ENCODE data around the gene SH3PXD2A. TPM values are rescaled to one million over a fixed set of nuclear protein-coding genes. Genes with fewer than 3 reads are reported as not detected.
A peak's percentile ranks its signal among the peaks of the same experiment; 100 is the strongest.
"Not testable (repeated sequence)": the region's sequence is repeated elsewhere in the genome, so short reads cannot be mapped to it uniquely, and the experiment has no call there.

SH3PXD2A gene
- total RNA-seq, 2 experiments from 2014 or later: 12.4 to 14.5 TPM

GRCh38 chr10:103745341-103746247 is 109.8 kb downstream of the SH3PXD2A start:
- no peak overlapping the region for H3K4me3 Mint-ChIP-seq
- H3K27me3 Mint-ChIP-seq: no peaks in the 10 kb centered on the region
- no peaks in the 10 kb centered on the region for H3K9me3 Mint-ChIP-seq (ENCODE audit: low read depth)
- peak overlapping the region; percentile 47 for H3K27ac Mint-ChIP-seq
- no peaks in the 10 kb centered on the region for H3K36me3 Mint-ChIP-seq
- peak; percentile 65 for ATAC-seq
- H3K4me1 Mint-ChIP-seq: peaks cover 43% of the 10 kb centered on the region
- peak; percentile 75 for DNase-seq
- CTCF ChIA-PET: interaction anchor here (1.5 to 3.0 kb wide), 2 partner anchors 13 to 20 kb away, joined by 6 to 8 read pairs; no protein-coding TSS in a partner anchor

- Mint-ChIP-seq H3K36me3 (no peaks in the 10 kb centered on the region), H3K4me1 (peaks cover 30% of the 10 kb centered on the region), H3K27me3 (no peaks in the 10 kb centered on the region), H3K4me3 (no peak overlapping the region), H3K9me3 (ENCODE audit: low read depth) (no peaks in the 10 kb centered on the region), H3K27ac (no peak overlapping the region)
- CTCF ChIA-PET: interaction anchor here (1.5 kb wide), 1 partner anchor 11 kb away, joined by 4 read pairs; no protein-coding TSS in a partner anchor
- DNase-seq (no peak), ATAC-seq (no peak)
Observed at GRCh38 chr10:103742824-103743223, 112.6 kb downstream of the SH3PXD2A start.

GRCh38 chr10:103740611-103741010 is 114.8 kb downstream of the SH3PXD2A start:
- Mint-ChIP-seq H3K27me3 (peaks cover 4% of the 10 kb centered on the region), H3K27ac (no peak overlapping the region), H3K9me3 (ENCODE audit: low read depth) (no peaks in the 10 kb centered on the region), H3K4me3 (no peak overlapping the region), H3K36me3 (no peaks in the 10 kb centered on the region), H3K4me1 (peaks cover 11% of the 10 kb centered on the region)
- ATAC-seq (no peak), DNase-seq (no peak)
- CTCF ChIA-PET: interaction anchor here (1.1 to 1.6 kb wide), 2 partner anchors 29 to 111 kb away, joined by 3 read pairs; no protein-coding TSS in a partner anchor

GRCh38 chr10:103739039-103739764 is 116.2 kb downstream of the SH3PXD2A start:
- CTCF ChIA-PET: interaction anchor here (1.6 kb wide), 1 partner anchor 27 kb away, joined by 3 read pairs; no protein-coding TSS in a partner anchor
- ATAC-seq: no peak
- Mint-ChIP-seq H3K4me1 (no peaks in the 10 kb centered on the region), H3K27me3 (peaks cover 7% of the 10 kb centered on the region), H3K9me3 (ENCODE audit: low read depth) (no peaks in the 10 kb centered on the region), H3K36me3 (no peaks in the 10 kb centered on the region), H3K4me3 (no peak overlapping the region), H3K27ac (no peak overlapping the region)
- DNase-seq: no peak

- no peak overlapping the region for H3K4me3 Mint-ChIP-seq
- CTCF ChIA-PET: interaction anchor here (1.0 to 1.1 kb wide), 2 partner anchors 9 to 25 kb away, joined by 3 to 9 read pairs; no protein-coding TSS in a partner anchor
- ATAC-seq (no peak), DNase-seq (no peak)
- H3K27me3 Mint-ChIP-seq: peaks cover 12% of the 10 kb centered on the region
- no peaks in the 10 kb centered on the region for H3K4me1 Mint-ChIP-seq
- H3K9me3 Mint-ChIP-seq (ENCODE audit: low read depth): no peaks in the 10 kb centered on the region
- no peaks in the 10 kb centered on the region for H3K36me3 Mint-ChIP-seq
- H3K27ac Mint-ChIP-seq: no peak overlapping the region
Observed at GRCh38 chr10:103737735-103738367, 117.5 kb downstream of the SH3PXD2A start.

GRCh38 chr10:103736763-103737162 is 118.6 kb downstream of the SH3PXD2A start:
- Mint-ChIP-seq H3K9me3 (ENCODE audit: low read depth) (no peaks in the 10 kb centered on the region), H3K4me1 (no peaks in the 10 kb centered on the region), H3K27me3 (peaks cover 12% of the 10 kb centered on the region), H3K27ac (no peak overlapping the region), H3K36me3 (no peaks in the 10 kb centered on the region), H3K4me3 (no peak overlapping the region)
- no peak for DNase-seq
- peak; percentile 42 for ATAC-seq
- CTCF ChIA-PET: interaction anchor here (1.1 to 1.8 kb wide), 2 partner anchors 24 to 118 kb away, joined by 4 to 9 read pairs; no protein-coding TSS in a partner anchor

- Mint-ChIP-seq H3K4me1 (no peaks in the 10 kb centered on the region), H3K27me3 (peaks cover 12% of the 10 kb centered on the region), H3K27ac (no peak overlapping the region), H3K9me3 (ENCODE audit: low read depth) (no peaks in the 10 kb centered on the region), H3K36me3 (no peaks in the 10 kb centered on the region), H3K4me3 (no peak overlapping the region)
- CTCF ChIA-PET: interaction anchor here (1.8 kb wide), 1 partner anchor 118 kb away, joined by 4 read pairs; no protein-coding TSS in a partner anchor
- DNase-seq (no peak), ATAC-seq (no peak)
Observed at GRCh38 chr10:103736044-103736443, 119.3 kb downstream of the SH3PXD2A start.

- Mint-ChIP-seq H3K4me1 (no peaks in the 10 kb centered on the region), H3K27me3 (peaks cover 12% of the 10 kb centered on the region), H3K9me3 (ENCODE audit: low read depth) (no peaks in the 10 kb centered on the region), H3K27ac (no peak overlapping the region), H3K36me3 (no peaks in the 10 kb centered on the region), H3K4me3 (no peak overlapping the region)
- no peak for ATAC-seq
- CTCF ChIA-PET: interaction anchor here (2.1 to 2.7 kb wide), 2 partner anchors 20 to 46 kb away, joined by 5 to 9 read pairs; no protein-coding TSS in a partner anchor
- no peak for DNase-seq
Observed at GRCh38 chr10:103734731-103735130, 120.6 kb downstream of the SH3PXD2A start.

GRCh38 chr10:103733045-103733419 is 122.3 kb downstream of the SH3PXD2A start:
- ATAC-seq: no peak
- Mint-ChIP-seq H3K36me3 (no peaks in the 10 kb centered on the region), H3K27me3 (peaks cover 12% of the 10 kb centered on the region), H3K9me3 (ENCODE audit: low read depth) (no peaks in the 10 kb centered on the region), H3K4me3 (no peak overlapping the region), H3K4me1 (no peaks in the 10 kb centered on the region), H3K27ac (no peak overlapping the region)
- CTCF ChIA-PET: interaction anchor here (1.1 to 2.7 kb wide), 5 partner anchors 20 to 119 kb away, joined by 3 to 9 read pairs (median 5); no protein-coding TSS in a partner anchor
- no peak for DNase-seq

- DNase-seq: no peak
- Mint-ChIP-seq H3K36me3 (no peaks in the 10 kb centered on the region), H3K27me3 (peaks cover 12% of the 10 kb centered on the region), H3K4me3 (no peak overlapping the region), H3K27ac (no peak overlapping the region), H3K9me3 (ENCODE audit: low read depth) (no peaks in the 10 kb centered on the region), H3K4me1 (no peaks in the 10 kb centered on the region)
- CTCF ChIA-PET: interaction anchor here (1.1 to 2.7 kb wide), 7 partner anchors 20 to 120 kb away, joined by 3 to 9 read pairs (median 4); no protein-coding TSS in a partner anchor
- ATAC-seq: no peak
Observed at GRCh38 chr10:103732339-103733044, 122.9 kb downstream of the SH3PXD2A start.

- CTCF ChIA-PET: interaction anchor here (1.1 to 1.2 kb wide), 2 partner anchors 49 to 51 kb away, joined by 3 to 4 read pairs; no protein-coding TSS in a partner anchor
- no peak overlapping the region for H3K4me3 Mint-ChIP-seq
- peaks cover 8% of the 10 kb centered on the region for H3K27me3 Mint-ChIP-seq
- H3K27ac Mint-ChIP-seq: no peak overlapping the region
- ATAC-seq: no peak
- H3K4me1 Mint-ChIP-seq: no peaks in the 10 kb centered on the region
- H3K9me3 Mint-ChIP-seq (ENCODE audit: low read depth): no peaks in the 10 kb centered on the region
- H3K36me3 Mint-ChIP-seq: no peaks in the 10 kb centered on the region
- no peak for DNase-seq
Observed at GRCh38 chr10:103731609-103732270, 123.6 kb downstream of the SH3PXD2A start.

GRCh38 chr10:103731026-103731425 is 124.3 kb downstream of the SH3PXD2A start:
- H3K9me3 Mint-ChIP-seq (ENCODE audit: low read depth); CTCF ChIA-PET; H3K27ac Mint-ChIP-seq; H3K4me3 Mint-ChIP-seq; DNase-seq; ATAC-seq; H3K36me3 Mint-ChIP-seq; H3K4me1 Mint-ChIP-seq; H3K27me3 Mint-ChIP-seq: not testable (repeated sequence)

Measured in activated CD8-positive, alpha-beta memory T cell treated with anti-CD3 and anti-CD28 coated beads, Interleukin-2, amount 10 ng/mL, durations not matched to agents 7 days and 5 days (primary cell).